ELF-1 (cell line): Measurements from ENCODE around the gene STK38.
"Not testable (repeated sequence)": the region's sequence is repeated elsewhere in the genome, so short reads cannot be mapped to it uniquely, and the experiment has no call there.

Experiments
- DNase-seq: peaks from one replicate; pipeline ENCODE4 v3.0.0-alpha.2; 2016; ENCODE audit warnings: low read depth, low spot score

The STK38 gene

GRCh38 chr6:36489426-36489825 is 57.9 kb downstream of the STK38 start:
- DNase-seq: no peak

GRCh38 chr6:36488221-36488620 is 59.1 kb downstream of the STK38 start:
- DNase-seq: no peak

DNA sequence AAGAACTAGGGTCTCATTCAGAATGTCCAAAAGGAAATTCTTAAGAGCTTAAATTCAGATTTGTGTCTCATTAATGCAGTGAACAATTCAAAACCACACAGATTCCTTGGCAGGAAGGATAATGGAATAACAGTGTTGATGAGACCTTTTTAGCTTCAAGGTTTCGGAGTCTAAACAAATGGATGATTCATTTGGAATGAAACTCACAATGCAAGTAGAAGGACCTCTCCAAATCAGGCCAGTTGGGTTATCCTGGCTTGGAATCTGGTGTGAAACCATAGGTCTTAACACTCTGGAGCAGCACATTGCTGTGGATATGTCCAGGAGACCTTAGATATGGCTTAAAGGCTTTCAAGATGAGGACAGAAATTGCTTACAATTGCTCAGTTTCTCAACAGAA is 59.6 kb downstream of the STK38 start:
- no peak for DNase-seq

DNA sequence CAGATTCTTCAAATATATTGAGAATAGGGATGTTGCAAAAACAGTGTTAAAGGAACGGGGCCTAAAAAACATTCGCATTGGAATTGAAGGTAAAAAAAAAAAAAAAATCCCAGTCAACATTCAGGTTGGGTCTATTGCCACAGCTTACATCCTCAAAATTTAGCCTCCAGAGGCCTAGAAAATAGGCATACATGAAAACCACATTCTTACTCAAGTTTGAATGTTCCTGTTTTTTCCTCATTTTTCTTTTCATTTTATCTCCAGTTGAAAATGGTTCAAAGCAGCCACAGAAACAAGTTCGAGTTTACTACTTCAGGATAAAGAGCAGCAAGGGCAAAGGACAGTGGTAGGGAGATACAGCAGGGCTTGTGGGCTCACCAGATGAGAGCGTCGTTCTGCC is 62.5 kb downstream of the STK38 start:
- DNase-seq: no peak

DNA sequence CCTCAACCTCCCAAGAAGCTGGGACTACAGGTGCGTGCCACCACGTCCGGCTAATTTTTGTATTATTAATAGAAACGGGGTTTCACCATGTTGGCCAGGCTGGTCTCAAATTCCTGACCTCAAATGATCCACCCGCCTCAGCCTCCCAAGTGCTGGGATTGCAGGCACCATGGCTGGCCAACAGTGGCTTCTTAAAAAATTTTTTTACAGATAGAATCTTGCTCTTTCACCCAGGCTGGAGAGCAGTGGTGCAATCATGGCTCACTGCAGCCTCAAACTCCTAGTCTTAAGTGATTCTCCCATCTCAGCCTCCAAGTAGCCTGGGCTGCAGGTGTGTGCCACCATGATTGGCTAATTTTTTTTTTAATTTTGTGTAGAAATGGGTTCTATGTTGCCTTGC is 64.0 kb downstream of the STK38 start:
- DNase-seq: not testable (repeated sequence)

- no peak for DNase-seq
These were observed 68.0 kb downstream of the STK38 start for GRCh38 chr6:36479256-36479655.

GRCh38 chr6:36478051-36478526 is 69.2 kb downstream of the STK38 start:
- no peak for DNase-seq

- no peak for DNase-seq
These were observed 77.3 kb downstream of the STK38 start for GRCh38 chr6:36469946-36470345.

GRCh38 chr6:36469148-36469661 is 78.1 kb downstream of the STK38 start:
- DNase-seq: no peak

- no peak for DNase-seq
These were observed 79.7 kb downstream of the STK38 start for GRCh38 chr6:36467625-36468024.

GRCh38 chr6:36464233-36464632 is 83.0 kb downstream of the STK38 start:
- DNase-seq: no peak

- no peak for DNase-seq
These were observed 83.6 kb downstream of the STK38 start for GRCh38 chr6:36463676-36464075.

GRCh38 chr6:36461646-36462045 is 85.6 kb downstream of the STK38 start:
- no peak for DNase-seq

DNA sequence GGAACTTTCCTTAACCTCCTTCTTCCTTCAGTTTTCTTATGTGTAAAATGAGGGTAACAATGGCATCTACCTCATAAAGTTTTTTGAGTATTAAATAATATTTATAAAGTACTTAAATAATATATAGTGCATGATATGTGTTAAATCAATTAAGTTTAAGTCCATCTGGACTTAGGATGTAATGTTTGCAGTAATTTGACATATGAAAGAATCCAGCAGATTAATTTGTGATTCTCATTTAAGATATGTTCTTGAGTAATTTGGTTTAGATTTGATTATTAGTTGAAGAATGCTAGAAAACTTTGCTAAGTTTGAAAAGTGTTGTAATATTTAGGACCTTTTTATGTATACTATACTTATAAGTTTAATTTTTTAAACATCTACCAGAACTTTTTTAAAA is 86.4 kb downstream of the STK38 start:
- no peak for DNase-seq

- DNase-seq: no peak
These were observed 87.8 kb downstream of the STK38 start for GRCh38 chr6:36459501-36459900.

- DNase-seq: peak; percentile 22
These were observed 91.7 kb downstream of the STK38 start for GRCh38 chr6:36455486-36456027.

GRCh38 chr6:36452897-36453296 is 94.4 kb downstream of the STK38 start:
- DNase-seq: not testable (repeated sequence)

GRCh38 chr6:36449173-36449572 is 98.1 kb downstream of the STK38 start:
- not testable (repeated sequence) for DNase-seq

- DNase-seq: no peak
These were observed 101.7 kb downstream of the STK38 start for GRCh38 chr6:36445621-36446020.

- DNase-seq: no peak
These were observed 102.8 kb downstream of the STK38 start for GRCh38 chr6:36444470-36444869.
